GM19023 (cell line): Measurements from ENCODE around the gene TAF1C.

Source experiments
- ATAC-seq: cut with Tn5 transposase; IDR thresholded peaks from one replicate; pipeline ENCODE4 v1.9.1; 2021; ENCODE audit warnings: mild to moderate bottlenecking, moderate library complexity; ENCODE audit not compliant: unreplicated experiment

The TAF1C gene

DNA sequence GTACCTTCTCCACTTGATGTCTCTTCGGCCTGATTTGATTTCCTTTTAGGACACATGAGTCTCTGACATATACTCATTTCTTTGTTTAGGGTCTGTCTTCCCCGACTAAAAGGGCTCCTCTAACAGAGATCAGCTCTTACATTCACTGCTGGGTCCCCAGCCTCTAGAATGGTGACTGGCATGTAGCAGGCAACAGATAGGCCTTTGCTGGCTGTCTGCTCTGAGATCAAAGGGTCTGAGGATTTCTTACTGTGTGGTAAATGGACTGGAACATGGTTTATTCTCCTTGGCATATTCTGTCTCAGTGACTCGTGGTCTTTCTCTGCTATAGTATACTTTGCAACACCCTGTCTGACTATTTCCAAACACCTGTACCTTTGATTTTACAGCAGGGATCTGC is 25.1 kb downstream of the TAF1C start:
- no peak for ATAC-seq

GRCh38 chr16:84161037-84161436 is 25.8 kb downstream of the TAF1C start:
- ATAC-seq, result no peak

DNA sequence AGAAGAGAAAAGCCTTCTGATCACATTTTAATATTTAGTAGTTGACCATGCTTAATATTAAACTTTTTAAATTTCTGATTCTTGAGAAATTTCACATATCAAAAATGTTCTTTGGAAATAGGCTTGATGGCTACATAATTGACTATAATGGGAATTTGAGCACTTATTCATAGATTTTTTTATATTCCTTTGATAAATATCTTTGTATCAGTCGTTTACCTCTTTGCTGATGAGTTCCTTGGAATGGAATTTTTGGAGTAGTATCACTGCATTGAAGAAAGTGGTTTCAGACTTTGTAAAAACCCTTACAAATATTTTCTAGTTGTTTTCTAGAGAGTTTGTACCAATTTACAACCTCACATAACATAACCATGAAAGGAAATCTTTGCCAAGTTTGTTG is 27.1 kb downstream of the TAF1C start:
- no peak for ATAC-seq

DNA sequence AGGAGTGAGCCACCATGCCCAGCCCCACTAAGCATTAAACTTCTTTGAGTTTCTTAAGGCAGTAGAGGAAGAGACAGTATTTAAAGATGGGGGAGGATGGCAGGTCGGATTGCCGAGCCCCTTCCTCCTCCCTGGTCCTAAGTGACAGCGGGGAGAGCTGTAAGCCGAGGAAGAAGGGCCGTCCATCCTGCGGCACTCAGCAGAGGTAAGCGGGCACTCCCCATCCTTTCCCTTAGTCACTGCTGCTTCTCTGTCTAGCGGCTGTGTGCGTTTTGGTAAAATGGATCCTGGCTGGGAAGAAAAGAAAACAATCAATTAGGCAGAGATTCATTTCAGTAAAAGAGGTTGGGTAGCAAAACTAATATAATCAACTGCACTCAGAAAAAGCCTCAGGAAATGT is 27.9 kb downstream of the TAF1C start:
- ATAC-seq, result no peak

DNA sequence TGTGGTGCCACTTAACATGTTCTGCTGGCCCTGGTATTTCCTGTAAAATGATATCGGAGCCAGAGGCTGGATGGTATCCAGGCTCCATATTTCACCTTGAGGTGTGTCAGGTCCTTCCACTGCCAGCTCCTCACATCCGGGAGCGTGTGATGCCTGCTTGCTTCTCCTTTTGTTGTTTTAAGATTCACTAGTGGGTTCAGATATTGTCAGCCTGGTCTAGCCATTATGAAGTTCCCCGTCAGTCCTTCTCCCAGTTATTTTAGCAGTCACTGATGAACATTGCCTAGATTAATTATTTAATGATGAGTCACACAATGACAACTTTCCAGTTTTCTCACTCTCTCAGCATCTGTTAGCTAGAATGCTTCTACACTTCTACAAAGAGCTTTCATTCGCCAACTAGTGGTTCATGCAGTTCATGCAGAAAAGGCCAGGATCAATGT is 30.5 kb downstream of the TAF1C start:
- no peak for ATAC-seq

DNA sequence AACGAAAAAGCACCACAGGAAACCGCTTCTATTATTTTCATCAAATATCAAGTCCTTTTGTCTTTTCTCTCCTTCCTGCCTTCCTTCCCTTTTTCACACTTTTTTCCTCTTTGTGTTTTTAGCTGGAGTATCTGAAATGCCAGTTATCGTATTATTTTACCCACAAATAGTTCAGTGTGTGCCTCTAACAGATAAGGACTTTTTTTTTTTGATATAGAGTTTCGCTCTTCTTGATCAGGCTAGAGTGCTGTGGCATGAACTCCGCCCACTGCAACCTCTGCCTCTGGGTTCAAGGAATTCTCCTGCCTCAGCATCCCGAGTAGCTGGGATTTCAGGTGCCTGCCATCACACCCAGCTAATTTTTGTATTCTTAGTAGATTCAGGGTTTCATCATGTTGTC is 31.1 kb downstream of the TAF1C start:
- ATAC-seq, result no peak

GRCh38 chr16:84155226-84155625 is 31.6 kb downstream of the TAF1C start:
- ATAC-seq, result no peak

GRCh38 chr16:84153660-84154214 is 33.1 kb downstream of the TAF1C start:
- ATAC-seq, result no peak

- no peak for ATAC-seq
Measured at GRCh38 chr16:84150926-84151325, 35.9 kb downstream of the TAF1C start.

DNA sequence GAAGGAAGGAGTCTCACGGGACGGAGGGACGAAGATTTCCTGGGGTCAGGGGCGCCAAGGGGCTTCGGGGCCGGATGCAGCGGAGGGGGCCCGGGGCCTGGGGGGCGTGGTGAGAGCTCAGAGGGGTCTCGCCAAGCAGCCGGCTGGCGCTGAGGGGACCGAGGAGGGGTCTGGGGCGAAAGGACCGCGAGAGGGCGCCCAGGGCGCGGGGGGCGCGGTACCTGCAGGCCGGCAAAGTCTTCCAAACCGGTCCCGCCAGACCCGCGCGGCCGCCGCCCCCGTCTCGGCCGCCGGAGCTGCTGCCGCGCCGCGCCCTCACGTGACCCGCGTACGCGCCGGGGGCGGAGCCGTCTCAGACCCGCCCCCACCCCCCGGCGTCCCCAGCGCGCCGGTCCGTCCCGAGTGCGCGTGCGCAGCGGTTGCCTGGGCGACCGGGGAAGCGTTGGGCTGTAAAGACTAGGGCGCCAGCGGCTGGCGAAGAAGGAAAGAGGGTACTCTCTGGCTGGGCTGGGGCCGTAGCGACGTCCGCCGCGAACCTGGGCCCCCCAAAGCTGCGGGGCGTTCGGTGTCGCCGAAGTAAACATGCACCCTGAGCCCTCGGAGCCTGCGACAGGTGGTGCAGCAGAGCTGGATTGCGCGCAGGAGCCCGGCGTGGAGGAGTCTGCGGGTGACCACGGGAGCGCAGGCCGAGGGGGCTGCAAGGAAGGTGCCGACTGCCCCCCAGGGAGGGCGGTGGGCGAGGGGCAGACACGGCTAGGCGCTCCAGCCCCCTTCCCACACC is 41.8 kb downstream of the TAF1C start, which contains the start of the genes DNAAF1 and HSDL1:
DNAAF1 (plus strand) TSS at position 450 of the 781 bp plus-strand sequence; CDS start at position 583, 133 bp downstream.
HSDL1 (minus strand) TSS at position 319 of the 781 bp plus-strand sequence. CDS start 13,856 bp downstream, outside the sequence.
- ATAC-seq, result peak; percentile 83

GRCh38 chr16:84144209-84144858 is 42.5 kb downstream of the TAF1C start:
- peak; percentile 29 for ATAC-seq

- ATAC-seq, result no peak
Measured at GRCh38 chr16:84143784-84144199, 43.1 kb downstream of the TAF1C start.

- ATAC-seq, result no peak
Measured at GRCh38 chr16:84143081-84143480, 43.8 kb downstream of the TAF1C start.

- ATAC-seq, result no peak
Measured at GRCh38 chr16:84141143-84141670, 45.6 kb downstream of the TAF1C start.

GRCh38 chr16:84139628-84140258 is 47.1 kb downstream of the TAF1C start:
- no peak for ATAC-seq

GRCh38 chr16:84138824-84139627 is 47.8 kb downstream of the TAF1C start:
- ATAC-seq, result peak; percentile 90

DNA sequence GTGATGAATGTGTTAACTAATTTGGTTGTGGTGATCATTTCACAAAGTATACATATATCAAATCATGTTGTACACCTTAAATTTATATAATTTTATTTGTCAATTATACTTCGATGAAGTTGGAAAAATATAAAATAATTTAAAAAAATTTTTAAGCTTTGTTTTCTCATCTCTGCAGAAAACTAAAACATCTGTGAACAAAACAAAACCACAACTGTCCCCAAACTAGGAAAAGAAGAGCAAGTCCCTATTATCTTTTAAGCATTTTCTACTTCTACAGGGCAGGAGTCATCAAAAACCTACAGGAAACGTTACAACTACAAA is 48.4 kb downstream of the TAF1C start:
- no peak for ATAC-seq

DNA sequence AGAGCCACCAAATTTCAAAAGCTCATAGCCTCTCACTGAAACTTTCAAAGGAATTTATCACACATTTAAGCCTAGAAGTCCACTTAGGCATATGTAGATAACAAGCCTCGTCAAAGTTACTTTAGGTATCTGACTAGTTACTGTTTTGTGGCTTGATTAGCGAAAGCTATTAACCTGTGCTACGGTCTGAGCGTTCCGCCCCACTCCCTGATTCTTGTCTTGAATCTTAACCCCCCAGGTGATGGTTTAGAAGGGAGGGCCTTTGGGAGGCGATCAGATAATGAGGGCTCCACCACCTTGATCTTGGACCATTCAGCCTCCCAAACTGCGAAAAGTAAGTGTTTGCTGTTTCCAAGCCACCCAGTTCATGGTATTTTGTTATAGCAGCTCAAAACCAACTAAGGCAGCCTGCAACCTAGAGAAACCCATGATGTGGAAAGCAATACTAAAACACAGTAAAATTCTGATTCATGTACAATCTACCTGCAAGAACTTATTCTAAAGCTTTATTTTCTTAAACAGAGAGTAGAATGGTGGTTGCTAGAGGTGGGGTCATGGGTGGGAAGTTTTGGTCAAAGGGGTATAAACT is 49.0 kb downstream of the TAF1C start:
- no peak for ATAC-seq

DNA sequence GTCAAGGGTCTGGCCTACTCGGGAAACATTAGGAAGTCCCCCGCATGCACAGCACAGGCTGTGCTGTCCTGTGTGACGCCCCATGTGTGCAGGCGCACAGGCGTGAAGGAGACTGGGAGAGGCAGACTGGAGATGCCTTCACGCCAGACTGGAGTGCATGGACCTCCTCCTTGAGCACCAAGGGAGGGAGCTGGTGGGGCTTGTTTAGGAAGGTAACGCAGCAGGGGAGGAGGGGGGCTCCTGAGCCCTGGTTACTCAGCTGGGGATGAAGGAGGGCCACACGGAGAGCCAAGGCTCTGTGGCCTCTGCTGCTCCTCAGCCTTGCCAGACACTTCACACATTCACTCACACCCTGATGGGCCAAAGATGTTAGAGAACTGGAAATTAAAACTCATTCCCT is 49.6 kb downstream of the TAF1C start:
- ATAC-seq, result no peak
